Stimulated activated CD8-positive, alpha-beta memory T cell treated with anti-CD3 and anti-CD28 coated beads, Interleukin-4, amount 100 ng/mL, for 4 hours (primary cell): Measurements from ENCODE around the gene LSAMP.

Experiments
- DNase-seq, 2 donors: peaks; one replicate each; pipeline ENCODE4 v3.0.0-alpha.2; 2020; ENCODE audit warnings: low read depth in 2 of 2, low spot score in 1 of 2

The LSAMP gene

DNA sequence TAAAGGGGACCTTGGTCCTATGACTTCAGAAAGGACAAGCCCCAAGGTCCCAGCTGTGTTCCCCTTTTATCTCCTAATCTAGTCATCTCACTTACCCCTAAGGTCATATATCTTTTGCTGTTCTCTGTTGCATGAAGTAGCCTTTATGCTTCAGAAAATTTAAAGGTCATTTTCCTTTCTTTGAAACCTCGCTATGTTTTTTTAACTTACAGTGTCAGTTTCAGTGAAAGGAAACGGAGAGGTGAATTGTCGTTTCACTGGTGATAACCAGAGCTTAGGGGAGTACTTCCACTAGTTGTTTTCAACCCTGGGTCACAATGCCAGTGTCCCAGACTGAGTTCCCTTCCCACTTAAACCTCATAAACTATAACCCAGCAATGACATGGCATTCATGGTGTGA, 464.6 kb downstream of the LSAMP start:
- no peak for DNase-seq

DNA sequence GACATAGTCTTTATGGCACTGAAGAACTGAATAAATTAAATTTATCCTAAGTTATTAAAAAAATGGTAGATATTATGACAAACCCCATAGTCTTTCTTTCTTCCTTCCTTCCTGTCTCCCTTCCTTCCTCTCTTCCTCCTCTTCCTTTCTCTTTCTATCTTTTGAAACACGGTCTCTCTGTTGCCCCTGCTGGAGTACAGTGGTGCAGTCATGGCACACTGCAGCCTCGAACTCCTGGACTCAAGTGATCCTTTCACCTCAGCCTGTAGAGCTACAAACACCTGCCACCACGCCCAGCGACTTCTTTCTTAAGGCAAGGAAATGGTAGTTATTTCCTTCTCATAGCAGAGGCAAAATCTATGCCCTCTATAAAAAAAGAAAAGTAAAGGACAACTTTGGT, 467.4 kb downstream of the LSAMP start:
- DNase-seq = no peak

DNA sequence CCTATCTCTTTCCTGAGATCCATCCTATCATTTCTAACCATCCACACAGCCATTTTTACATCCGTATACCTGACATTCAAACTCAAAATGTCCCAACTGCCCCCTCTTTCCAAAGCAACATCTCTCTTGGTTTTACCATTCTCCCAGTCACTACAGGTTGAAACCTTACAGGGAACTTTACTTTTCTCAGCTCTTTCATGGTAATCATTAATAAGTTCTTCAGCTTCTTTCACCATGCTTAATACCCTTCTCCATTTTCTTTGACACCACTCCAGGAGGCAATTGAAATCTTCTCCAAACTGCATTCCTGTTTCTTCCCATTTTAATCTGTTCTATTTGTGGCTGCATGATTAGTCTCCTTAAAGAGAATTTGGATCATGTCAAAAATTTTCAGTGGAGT, 469.5 kb downstream of the LSAMP start:
- DNase-seq = no peak

- no peak for DNase-seq
These were observed 469.9 kb downstream of the LSAMP start for GRCh38 chr3:115975353-115975752.

DNA sequence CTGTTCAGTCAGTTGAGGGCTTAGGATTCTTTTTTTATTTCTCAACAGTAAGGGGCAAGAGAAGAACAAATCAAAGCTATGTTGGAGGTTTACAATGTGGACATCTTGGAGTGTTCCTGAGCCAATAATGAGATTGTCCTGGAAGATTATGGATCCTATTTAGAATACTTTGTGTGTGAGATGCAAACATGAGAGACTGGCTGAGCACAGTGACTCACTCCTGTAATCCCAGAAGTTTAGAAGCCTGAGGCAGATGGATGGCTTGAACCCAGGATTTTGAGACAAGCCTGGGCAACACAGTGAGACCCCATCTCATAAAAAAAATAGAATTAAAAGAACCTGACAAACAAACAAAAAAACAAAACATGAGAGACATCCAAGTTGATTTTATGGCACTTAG, 470.3 kb downstream of the LSAMP start:
- no peak for DNase-seq

GRCh38 chr3:115968871-115969270, 476.4 kb downstream of the LSAMP start:
- DNase-seq = no peak

- no peak for DNase-seq
These were observed 483.9 kb downstream of the LSAMP start for GRCh38 chr3:115961380-115961779.

- DNase-seq = no peak
These were observed 484.5 kb downstream of the LSAMP start for GRCh38 chr3:115960799-115961198.

GRCh38 chr3:115958526-115958925, 486.8 kb downstream of the LSAMP start:
- DNase-seq = no peak

DNA sequence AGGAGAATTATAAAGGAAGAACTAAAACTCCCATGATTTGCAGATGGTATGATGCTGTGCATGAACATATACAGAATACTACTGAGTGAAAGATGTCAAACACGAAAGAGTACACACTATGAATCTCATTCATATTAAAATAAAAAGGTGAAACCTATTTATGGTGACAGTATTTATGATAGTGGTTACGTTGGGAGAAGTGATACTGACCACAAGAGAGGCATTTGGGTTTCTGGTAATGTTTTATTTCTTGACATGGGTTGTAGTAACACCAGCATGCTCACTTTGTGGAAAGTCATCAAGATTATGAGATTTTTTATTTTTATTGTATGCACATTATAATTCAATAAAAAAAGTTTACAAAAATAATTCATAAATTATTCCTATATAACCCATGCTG, 498.0 kb downstream of the LSAMP start:
- no peak for DNase-seq

DNA sequence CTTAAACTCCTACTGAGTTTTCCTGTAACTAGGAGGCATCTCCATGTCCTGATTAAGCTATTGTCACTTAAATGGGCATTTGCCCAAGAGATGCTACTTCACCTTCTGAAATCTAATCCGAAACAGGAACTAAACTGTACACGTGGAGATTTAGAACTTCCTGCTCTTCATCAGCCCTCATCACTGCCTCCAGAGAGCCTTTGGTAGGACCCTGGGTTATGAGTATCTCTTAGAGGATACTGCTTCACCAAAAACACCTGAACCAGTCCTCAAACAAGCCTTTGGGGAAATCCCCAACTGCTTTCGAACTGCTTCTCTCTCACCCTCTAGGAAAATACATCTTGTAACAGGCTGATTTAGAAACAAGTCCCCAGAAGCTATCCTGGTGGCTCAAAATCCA, 501.7 kb downstream of the LSAMP start:
- no peak for DNase-seq

DNA sequence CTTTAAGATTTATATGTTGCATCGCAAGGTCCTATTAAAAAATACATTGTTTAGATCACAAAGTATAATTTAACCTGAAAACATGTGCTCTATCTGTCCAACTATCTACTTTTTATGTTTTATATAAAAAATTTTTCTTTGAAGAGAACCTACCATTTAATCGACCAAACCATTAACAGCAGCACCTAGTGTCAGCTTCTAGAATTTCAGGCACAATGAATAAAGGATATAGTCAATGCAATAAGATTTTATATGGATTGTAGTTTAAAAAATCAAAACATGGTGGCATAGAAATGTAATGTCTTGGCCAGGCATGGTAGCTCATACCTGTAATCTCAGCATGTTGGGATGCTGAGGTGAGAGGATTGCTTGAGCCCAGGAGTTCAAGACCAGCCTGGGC, 508.2 kb downstream of the LSAMP start:
- no peak for DNase-seq

DNA sequence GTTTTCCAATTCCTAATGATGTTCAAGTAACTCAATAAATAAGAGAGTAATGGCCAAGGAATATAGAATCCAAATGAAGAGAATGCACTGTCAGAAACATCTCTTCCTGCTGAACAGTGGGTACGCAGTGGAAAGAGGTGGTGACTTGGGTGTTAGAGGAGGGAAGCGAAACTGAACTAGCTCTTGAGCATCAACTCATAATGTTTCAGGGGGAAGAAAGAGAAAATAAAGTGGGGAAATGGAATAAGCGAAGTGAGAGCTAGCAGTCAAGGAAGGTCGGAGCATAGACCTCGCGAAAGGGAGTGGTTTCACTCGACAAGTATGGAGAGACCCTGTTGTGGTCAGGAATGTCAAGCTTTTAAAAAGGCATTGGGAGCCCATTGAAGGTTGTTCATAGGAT, 512.5 kb downstream of the LSAMP start:
- DNase-seq = no peak

- no peak for DNase-seq
These were observed 513.7 kb downstream of the LSAMP start for GRCh38 chr3:115931581-115931980.

DNA sequence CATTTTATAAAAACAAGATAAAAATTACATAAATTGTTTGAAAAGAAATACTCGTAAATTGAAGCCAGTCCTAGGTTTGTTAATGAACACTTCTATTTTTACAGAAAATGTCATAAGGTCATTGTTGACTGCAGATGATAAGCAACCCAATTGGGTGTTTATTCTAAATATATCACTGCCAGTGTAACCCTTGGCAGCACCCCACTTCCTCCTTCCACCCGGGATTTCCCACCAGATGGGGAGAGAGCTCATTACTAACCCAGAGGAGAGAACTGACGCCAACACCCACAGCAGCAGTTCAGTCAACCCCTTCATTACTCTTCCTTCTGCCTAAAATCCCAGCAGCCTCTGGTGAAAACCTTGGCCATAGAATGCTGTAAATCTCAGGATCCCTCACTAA, 514.4 kb downstream of the LSAMP start:
- DNase-seq = no peak

DNA sequence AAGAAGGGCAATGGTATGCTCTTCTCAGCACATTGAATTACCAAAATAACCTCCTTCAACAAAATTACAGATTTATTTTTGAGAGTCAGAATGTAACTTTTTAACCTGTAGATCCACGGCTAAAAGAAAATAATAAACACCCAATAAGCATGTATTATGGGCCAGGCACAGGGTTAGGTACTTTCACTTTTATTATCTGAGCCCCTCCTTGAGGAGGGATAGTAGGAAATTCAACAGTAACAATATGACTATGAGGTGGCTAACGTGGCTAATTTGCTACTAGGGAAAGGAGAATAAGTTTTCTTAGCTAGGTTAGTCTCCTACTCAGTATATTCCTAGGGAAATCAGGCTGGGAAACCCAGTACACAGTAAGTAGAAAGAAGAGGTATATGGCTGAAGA, 515.1 kb downstream of the LSAMP start:
- DNase-seq = no peak

DNA sequence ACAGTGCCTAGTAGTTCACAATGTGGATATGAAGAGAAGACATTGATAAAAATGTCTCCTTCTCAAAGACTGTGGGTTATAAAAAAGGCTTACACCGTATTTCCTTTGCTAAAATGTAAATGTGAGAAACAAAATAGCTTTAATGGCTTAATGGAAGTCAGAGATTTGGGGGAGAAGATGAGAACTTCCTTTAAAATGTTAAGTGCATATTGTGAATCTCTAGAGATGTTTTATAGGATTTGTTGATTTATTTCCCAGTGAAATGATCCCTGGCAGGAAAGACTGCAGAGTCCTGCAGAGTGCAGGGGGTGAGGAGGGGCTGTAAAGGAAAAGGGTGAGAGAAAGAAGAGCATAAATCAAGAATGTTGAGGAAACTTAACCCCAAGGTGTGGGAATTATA, 516.9 kb downstream of the LSAMP start:
- no peak for DNase-seq

- no peak for DNase-seq
These were observed 518.1 kb downstream of the LSAMP start for GRCh38 chr3:115927197-115927596.

GRCh38 chr3:115922681-115923347, 522.5 kb downstream of the LSAMP start:
- no peak for DNase-seq

DNA sequence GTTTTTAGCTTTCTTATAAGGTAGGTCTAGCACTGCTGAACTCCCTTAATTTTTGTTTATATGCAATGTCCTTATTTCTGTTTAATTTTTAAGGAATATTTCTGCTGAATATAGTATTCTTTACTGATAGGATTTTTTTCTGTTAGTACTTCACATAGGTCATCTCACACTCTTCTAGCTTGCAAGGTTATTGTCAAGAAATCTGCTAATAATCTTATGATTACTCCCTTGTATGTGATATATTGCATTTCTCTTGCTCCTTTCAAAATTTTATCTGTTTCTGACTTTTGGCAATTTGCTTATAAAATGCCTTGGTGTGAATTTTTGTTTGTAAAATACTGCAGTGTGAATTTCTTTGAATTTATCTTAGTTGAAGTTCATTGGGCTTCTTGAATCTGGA, 523.6 kb downstream of the LSAMP start:
- no peak for DNase-seq

DNA sequence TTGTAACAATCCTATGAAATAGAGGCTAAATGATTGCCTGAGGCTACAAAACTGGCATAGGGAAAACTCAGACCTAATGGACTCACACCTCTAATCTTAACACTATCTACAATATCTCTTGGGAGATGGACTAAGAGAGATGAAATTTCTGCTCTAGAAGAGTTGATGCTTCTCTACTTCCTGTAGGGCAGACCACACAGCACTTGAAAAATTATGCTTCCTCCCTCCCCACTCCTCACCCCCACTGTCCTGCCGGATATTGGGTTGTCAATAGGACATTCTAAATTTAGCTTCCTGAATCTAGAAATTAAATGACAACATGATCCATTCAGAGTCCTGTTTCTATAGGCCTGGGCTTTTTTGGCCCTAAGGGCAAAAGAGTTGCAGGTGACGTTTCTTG, 526.4 kb downstream of the LSAMP start:
- no peak for DNase-seq

DNA sequence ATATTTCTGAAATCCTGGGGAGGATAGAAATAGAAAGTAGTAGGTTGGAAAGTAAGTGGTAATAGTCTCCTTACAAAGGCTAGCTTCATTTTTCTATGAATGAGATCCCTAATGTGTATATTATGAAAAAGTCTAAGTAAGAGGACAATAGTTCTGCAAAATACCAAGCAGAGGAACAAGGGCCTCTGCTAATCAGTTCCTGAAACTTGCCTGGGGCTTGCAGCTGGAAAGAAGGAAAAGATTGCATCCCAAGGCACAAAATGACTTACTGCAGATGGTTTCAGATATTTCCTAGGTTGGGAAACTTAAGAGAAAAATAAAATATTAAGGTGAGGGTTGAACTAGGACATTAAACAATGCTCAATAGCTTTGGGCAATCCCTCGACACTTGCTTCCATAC, 528.4 kb downstream of the LSAMP start:
- no peak for DNase-seq

DNA sequence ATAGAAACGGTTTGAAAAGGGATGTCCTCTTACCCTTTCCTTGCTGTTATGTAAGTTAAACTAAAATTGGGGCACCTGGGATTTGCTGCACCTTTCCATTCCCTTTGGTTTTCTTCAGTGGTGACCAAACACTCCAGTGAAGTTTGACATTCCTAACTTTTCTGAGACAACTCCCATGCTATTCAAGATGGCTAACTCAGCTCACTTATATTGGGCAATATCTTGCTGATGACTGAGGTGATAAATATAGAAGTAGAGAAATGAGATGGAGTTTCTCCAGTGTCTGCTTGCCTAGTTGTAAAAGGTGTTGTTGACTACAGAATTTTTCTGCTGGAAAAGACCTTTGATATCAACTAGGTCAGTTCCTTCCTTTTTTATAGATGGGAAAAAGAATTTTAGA, 530.2 kb downstream of the LSAMP start:
- DNase-seq = no peak
